ENCODE results near the gene HBB.

HBB gene

GRCh38 chr11:5227681-5228080 lies 810 bp upstream of the HBB start:
- no peak for DNase-seq (ENCODE audit: low spot score)

GRCh38 chr11:5225480-5225871 lies 1.4 kb downstream of the HBB start:
- DNase-seq (ENCODE audit: low spot score): no peak

DNA sequence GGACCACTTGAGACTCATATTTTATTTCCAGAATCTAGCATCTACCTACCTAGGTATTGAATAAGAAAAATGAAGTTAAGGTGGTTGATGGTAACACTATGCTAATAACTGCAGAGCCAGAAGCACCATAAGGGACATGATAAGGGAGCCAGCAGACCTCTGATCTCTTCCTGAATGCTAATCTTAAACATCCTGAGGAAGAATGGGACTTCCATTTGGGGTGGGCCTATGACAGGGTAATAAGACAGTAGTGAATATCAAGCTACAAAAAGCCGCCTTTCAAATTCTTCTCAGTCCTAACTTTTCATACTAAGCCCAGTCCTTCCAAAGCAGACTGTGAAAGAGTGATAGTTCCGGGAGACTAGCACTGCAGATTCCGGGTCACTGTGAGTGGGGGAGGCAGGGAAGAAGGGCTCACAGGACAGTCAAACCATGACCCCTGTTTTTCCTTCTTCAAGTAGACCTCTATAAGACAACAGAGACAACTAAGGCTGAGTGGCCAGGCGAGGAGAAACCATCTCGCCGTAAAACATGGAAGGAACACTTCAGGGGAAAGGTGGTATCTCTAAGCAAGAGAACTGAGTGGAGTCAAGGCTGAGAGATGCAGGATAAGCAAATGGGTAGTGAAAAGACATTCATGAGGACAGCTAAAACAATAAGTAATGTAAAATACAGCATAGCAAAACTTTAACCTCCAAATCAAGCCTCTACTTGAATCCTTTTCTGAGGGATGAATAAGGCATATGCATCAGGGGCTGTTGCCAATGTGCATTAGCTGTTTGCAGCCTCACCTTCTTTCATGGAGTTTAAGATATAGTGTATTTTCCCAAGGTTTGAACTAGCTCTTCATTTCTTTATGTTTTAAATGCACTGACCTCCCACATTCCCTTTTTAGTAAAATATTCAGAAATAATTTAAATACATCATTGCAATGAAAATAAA lies 2.1 kb downstream of the HBB start:
- no peak for DNase-seq (ENCODE audit: low spot score)

DNA sequence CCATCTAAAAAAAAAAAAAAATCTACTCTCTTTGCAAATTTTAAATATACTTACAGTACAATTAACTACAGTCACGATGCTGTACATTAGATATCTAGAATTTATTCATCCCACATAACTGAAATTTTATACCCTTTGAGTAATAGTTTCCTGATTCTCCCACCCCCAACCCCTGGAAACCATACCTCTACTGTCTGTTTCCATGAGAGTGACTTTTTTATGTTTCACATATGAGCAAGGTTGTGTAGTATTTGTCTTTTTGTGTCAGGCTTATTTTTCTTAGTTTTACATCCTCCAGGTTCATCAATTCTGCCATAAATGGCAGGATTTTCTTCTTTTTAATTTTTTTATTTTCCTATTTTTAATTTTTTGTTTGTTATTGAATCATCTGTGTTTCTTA lies 3.2 kb downstream of the HBB start:
- no peak for DNase-seq (ENCODE audit: low spot score)

DNA sequence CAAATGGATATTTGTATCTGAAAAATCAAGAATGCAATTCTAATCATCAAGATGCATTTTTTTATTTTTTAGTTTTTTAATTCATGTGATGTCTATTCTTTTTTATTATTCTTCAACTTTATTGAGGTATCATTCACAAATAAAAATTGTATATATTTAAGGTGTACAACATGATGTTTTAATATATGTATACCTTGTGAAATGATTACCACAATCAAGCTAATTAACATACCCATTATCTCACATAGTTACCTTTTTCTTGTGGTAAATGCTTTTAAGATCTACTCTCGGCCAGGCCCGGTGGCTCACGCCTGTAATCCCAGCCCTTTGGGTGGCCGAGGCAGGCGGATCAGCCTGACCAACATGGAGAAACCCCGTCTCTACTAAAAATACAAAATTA lies 3.7 kb downstream of the HBB start:
- DNase-seq (ENCODE audit: low spot score): no peak

DNA sequence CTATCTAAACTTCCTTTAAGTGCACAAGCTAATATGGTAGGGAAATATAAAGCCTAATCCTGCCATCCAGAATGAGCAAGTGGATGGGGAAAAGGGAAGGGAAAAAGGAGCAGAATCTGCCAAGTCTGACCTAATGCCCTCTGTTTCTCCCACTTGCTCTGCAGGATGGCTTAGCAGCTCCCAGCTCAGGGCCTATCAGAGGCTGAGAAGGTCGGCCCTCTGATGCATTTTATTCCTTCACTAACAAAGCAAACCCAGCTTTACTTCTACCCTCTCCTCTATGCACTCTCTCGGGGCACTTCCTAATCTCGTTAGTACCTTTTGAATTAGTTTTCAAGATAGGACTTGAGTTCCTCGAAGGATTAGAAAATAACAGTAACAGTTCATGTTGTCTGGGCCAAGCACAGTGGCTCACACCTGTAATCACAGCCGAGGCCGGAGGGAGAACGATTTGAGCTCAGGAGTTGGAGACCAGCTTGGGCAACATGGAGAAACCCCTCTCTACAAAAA lies 16.4 kb downstream of the HBB start:
- no peak for DNase-seq (ENCODE audit: low spot score)

DNA sequence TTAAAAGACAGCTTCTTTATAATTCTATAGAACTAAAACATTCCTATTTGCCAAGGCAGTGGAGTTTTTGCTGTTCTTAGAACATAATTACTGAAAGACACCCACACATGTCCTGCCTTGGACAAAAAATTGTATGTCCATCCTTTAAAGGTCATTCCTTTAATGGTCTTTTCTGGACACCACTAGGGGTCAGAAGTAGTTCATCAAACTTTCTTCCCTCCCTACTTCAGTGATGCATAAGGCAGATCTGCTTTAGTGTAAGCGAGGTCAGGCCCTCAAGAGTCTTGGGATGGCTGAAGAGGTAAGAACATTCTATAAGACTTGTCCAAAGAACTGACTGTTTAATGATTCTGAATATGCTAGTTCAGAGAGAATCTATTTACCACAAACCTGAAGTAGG lies 22.1 kb downstream of the HBB start:
- peak; percentile 9 for DNase-seq (ENCODE audit: low spot score)

GRCh38 chr11:5203366-5203765 lies 23.5 kb downstream of the HBB start:
- DNase-seq (ENCODE audit: low spot score): no peak

- DNase-seq (ENCODE audit: low spot score): no peak
These were observed 26.3 kb downstream of the HBB start, which contains the start of gene OR51V1 for GRCh38 chr11:5200582-5200981. Gene OR51V1 (minus strand): TSS chr11:5200682. CDS start chr11:5200682, 0 bp downstream.

GRCh38 chr11:5198285-5198684 lies 28.6 kb downstream of the HBB start:
- DNase-seq (ENCODE audit: low spot score): no peak

GRCh38 chr11:5197536-5197935 lies 29.3 kb downstream of the HBB start:
- no peak for DNase-seq (ENCODE audit: low spot score)

- no peak for DNase-seq (ENCODE audit: low spot score)
These were observed 30.1 kb downstream of the HBB start for GRCh38 chr11:5196731-5197130.

GRCh38 chr11:5196067-5196466 lies 30.8 kb downstream of the HBB start:
- DNase-seq (ENCODE audit: low spot score): no peak

- no peak for DNase-seq (ENCODE audit: low spot score)
These were observed 34.1 kb downstream of the HBB start for GRCh38 chr11:5192738-5193137.

- no peak for DNase-seq (ENCODE audit: low spot score)
These were observed 38.7 kb downstream of the HBB start for GRCh38 chr11:5188201-5188600.

DNA sequence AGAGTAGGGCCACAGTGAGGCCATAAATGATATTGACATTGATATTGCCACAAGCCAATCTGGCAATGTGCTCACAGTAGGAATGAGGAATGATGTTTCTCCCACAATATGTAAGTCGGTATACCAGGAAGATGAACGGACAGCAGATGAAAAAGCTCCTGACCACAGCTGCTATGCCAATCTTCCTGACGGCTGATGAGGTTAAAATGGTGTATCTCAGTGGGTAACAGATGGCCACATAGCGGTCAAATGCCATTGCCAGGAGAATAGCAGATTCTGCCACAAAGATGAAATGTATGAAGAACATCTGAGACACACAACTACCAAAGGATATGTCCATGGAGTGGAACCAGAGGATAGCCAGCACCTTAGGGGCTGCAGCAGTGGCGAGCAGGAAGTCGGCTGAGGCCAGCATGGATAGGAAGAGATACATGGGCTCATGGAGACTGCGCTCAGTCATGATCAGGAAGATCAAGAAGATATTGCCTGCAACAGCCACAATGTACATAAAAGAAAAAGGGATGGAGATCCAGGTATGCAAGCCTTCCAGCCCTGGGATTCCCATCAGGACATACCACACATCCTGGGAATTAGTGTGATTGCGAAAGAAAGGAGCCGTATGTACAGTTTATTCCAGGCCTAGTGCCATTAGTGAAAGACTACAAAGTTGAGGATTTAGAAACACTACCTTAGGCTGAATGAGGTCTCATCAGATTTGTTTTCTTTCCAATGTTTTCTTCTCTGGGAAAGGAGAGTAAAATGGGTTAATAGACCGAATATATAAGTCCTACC lies 48.6 kb downstream of the HBB start:
- no peak for DNase-seq (ENCODE audit: low spot score)

All from activated CD4-positive, alpha-beta T cell treated with anti-CD3 and anti-CD28 coated beads, Interleukin-2, Interleukin-4, amounts not matched to agents 100 ng/mL and 50 ng/mL, durations not matched to agents 16 hours and 8 hours (primary cell).